GM19463 (cell line): ENCODE results near the gene GFY.
"Not testable (repeated sequence)": the region's sequence is repeated elsewhere in the genome, so short reads cannot be mapped to it uniquely, and the experiment has no call there.

Experiments
- ATAC-seq: cut with Tn5 transposase; IDR thresholded peaks from one replicate; pipeline ENCODE4 v1.9.1; 2021; ENCODE audit warnings: mild to moderate bottlenecking, moderate library complexity; ENCODE audit not compliant: unreplicated experiment

GFY gene

GRCh38 chr19:49468199-49468598 is 43.0 kb downstream of the GFY start:
- ATAC-seq: no peak

- ATAC-seq: no peak
Observed at GRCh38 chr19:49468746-49469447, 43.7 kb downstream of the GFY start.

- peak; percentile 31 for ATAC-seq
Observed at GRCh38 chr19:49469828-49470614, 44.8 kb downstream of the GFY start.

GRCh38 chr19:49470615-49470978 is 45.4 kb downstream of the GFY start:
- no peak for ATAC-seq

- no peak for ATAC-seq
Observed at GRCh38 chr19:49472936-49473335, 47.7 kb downstream of the GFY start.

- not testable (repeated sequence) for ATAC-seq
Observed at GRCh38 chr19:49473501-49473867, 48.3 kb downstream of the GFY start.

GRCh38 chr19:49473868-49474541 is 48.8 kb downstream of the GFY start, which contains the start of gene FLT3LG:
FLT3LG (plus strand) TSS chr19:49474215; CDS start chr19:49474640, 425 bp downstream.
- peak; percentile 59 for ATAC-seq

- ATAC-seq: no peak
Observed at GRCh38 chr19:49474542-49474924, 49.3 kb downstream of the GFY start.

GRCh38 chr19:49475191-49475917 is 50.2 kb downstream of the GFY start:
- no peak for ATAC-seq

- ATAC-seq: no peak
Observed at GRCh38 chr19:49475995-49476880, 51.0 kb downstream of the GFY start.
